ENCODE measurements around the gene CDH3.

- TF ChIP-seq CTCF (conservative IDR thresholded peaks at IDR 0.05; ENCODE audit: low read depth, low read length) (no peak), EZH2 (IDR thresholded peaks at IDR 0.05; ENCODE audit: borderline replicate concordance, low read depth, low read length, poor library complexity, severe bottlenecking) (no peak)
Measured at GRCh38 chr16:68698091-68698490, 53.0 kb downstream of the CDH3 start.
